SK-N-MC (cell line): ENCODE results near the gene SLC35E1.

Experiments
- EZH2 ChIP-seq: fragments of 200-600 bp; sonication (generic); IDR thresholded peaks from one replicate; pipeline ENCODE4 v1.6.1; 2017; ENCODE audit warnings: antibody characterized with exemption
- FOXP2 ChIP-seq: optimal IDR thresholded peaks from 2 replicates; pipeline ENCODE3; 2011; ENCODE audit warnings: mild to moderate bottlenecking, moderate library complexity; ENCODE audit not compliant: insufficient read depth; ENCODE audit errors: extremely low read length, control extremely low read depth
- POLR2AphosphoS5 ChIP-seq: IDR thresholded peaks from 2 replicates; pipeline ENCODE4 v1.6.1; 2012; ENCODE audit warnings: mild to moderate bottlenecking, low read depth, low read length, borderline replicate concordance

DNA sequence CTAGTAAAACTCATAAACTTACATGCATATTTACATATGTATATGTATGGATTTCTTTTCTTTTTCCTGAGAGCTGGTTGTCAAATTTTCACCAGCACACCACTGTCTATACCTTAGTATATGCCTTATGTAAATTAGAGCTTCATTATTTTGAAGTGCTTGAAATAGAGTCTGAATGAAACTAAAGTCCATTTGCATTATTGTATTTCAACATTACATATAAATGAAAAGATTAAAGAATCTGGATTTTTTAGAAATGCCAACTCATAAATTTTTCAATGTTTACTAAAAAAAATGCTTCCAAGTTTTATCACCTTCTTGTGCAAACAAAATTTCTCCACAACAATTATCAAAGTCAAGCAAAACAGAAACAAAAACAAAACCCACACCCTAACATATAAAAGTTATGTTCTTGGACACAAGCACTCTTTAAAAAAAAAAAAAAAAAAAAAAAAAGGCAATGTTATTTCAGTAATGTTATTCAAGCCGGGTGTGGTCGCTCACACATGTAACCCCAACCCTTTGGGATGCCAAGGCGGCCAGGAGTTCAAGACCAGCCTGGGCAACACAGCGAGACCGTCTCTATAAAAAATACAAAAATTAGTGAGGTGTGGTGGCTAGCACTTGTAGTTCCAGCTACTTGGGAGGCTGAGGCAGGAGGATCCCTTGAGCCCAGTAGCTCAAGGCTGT lies 37.4 kb upstream of the SLC35E1 start:
- TF ChIP-seq POLR2AphosphoS5, result no peak
- TF ChIP-seq EZH2, result no peak
- no peak for TF ChIP-seq FOXP2
